HG02571 (cell line): Measurements from ENCODE around the gene PEG3.
"Not testable (repeated sequence)": the region's sequence is repeated elsewhere in the genome, so short reads cannot be mapped to it uniquely, and the experiment has no call there.

ENCODE experiments used
- ATAC-seq: cut with Tn5 transposase; IDR thresholded peaks from one replicate; pipeline ENCODE4 v1.9.1; 2021; ENCODE audit warnings: mild to moderate bottlenecking, moderate library complexity; ENCODE audit not compliant: unreplicated experiment

The PEG3 gene

DNA sequence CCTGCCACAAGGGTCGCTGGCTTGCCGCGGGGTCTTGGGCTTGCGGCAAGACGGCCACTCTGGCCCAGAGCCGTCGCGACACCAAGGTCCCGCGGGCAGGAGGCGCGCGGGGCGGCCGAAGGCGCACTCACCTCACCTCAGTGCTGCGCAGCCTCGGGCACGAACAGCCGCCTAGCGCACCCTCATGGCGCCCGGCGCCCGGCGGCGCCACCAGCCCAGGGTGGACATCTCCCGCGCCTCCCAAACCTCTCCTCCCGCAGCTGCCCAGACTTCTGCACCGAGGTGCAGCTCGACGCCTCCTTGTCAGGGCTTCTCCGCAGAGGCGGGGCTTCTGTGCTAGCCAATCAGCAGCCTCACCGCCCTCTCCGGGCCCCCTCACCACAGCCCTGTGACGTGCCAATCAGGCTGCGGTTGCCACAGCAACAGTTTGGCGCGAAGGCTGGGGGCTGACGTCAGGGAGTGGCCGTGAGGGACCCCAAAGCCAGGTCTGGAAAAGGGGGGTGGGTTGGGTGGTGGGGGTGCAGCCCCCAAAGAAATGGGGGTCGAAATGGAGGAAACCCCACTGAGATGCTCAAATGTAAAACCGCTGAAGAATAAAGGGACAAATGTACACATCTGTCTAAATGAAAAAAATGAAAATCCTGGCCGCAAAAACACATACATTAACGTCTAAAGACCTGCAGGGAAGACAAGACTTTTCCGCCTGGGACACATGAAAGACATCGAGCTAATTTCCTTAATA, at the start of gene PEG3, which contains the start of gene ZIM2:
Gene PEG3 (minus strand): TSS at position 276 of the 742 bp plus-strand sequence. CDS start 16,071 bp downstream, outside the sequence.
Gene ZIM2 (minus strand): TSS at position 276 of the 742 bp plus-strand sequence. CDS start 16,449 bp downstream, outside the sequence.
- ATAC-seq, result no peak

DNA sequence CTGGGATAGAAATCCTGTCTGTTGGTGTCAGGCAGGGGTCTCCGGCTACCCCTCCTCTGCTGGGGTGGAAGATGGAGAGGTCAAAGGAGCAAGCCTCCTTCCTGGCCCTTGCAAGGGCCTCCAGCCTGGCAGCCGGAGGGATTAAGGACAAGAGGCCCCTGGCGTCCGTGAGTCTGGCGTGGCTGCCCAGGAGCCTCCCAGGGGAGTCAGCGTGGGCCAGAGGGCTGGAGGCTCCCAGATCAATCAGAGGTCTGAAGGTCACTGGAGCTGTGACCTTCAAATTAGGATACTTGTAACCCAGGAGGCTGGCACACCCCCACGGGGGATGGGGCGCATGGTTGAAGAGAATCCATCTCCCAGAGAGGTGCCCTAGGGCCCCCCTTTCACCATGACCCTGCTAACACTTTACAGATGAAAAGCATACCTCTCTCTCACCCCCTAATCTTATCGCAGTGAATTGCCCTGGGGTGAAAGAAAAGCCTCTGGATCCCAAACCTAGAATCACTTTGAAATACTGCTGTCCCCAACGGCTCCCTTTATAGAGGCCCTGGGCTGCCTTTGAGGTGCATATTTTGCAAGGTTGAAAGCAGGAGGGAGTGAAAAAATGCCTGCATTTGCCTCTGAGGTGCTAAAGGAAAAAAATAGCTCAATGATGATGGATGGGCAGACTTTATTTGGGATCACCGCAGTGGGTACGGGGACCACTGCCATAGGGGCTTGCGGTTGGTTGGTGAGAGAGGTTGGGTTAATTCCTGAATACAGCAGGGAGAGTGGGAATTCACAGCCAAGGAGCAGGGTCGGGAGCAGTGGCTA, 44.9 kb upstream of the PEG3 start:
- ATAC-seq, result no peak

DNA sequence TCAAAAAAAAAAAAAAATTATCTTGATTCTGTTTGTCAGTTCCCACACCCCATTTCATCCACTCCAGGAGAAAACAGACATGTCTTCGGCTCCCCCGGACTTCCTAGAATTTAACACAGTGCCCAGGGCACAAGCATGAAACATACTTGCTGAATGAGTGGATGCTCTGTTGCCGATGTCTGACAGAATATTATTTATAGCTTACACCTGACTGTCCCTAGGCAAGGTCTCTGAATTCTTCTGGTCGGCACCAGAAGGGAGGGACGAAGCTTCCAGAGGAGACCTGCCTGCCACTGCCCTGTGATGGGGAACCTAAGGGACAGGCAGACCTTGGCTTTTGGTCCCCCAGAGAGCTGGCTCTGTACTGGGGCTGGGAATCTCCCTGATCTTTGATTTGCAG, 43.9 kb upstream of the PEG3 start:
- no peak for ATAC-seq

DNA sequence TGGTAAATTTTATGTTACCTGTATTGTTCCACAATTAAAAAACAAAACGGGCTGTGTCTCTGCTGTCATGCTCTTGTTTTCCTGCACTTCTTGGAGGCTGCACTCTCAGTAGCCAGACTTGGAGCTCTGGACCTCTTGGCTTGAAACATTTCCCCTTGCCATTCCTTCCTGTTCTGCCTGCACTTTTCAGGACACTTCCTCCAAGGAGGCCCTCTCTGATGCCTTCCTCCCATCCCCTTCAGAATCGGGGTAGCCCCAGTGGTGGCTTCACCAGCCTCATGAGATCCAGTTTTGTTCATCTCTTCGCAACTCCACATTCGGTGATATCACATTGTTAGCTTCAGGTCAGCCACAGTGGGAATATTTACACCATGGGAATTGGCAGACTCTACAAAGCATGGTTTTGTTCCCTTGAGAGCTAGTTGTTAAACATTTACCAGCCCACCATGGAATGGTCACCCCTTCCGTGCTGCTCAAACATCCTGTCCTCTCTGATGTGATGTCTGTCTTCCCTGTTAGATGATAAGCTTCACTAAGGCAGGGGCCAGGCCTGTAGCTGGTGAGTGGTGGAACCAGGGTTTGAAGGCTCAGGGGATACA, 40.2 kb upstream of the PEG3 start:
- ATAC-seq, result no peak

DNA sequence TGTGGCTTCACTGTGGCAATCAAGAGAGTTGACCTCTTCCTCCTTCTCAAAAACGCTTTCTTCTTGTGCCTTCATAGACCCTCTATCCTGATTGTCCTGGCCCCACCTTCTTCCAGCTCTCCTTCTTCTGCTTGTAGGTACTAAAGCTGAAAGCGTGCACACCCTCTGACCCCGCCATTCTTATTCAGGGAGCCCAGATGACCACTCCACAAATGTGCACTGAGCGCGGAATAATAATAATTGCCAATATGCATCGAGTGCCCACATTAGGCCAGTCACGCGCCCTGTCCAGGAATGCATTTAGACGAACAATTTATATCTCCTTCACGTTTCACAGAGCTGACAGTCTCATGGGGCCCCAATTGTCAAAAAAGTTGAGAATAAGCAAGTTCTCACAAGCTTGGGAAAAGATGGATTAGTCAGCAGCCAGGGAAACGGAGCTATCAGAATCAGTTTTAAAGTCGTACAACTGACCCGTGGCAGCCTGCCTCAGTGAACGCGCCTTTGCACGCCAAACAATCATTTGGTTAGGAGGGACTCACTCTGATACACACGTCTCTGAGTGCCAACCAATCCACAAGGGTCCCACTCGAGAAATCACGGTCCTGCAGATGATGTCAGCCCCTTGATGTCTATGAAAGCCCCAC, 36.7 kb upstream of the PEG3 start:
- no peak for ATAC-seq

DNA sequence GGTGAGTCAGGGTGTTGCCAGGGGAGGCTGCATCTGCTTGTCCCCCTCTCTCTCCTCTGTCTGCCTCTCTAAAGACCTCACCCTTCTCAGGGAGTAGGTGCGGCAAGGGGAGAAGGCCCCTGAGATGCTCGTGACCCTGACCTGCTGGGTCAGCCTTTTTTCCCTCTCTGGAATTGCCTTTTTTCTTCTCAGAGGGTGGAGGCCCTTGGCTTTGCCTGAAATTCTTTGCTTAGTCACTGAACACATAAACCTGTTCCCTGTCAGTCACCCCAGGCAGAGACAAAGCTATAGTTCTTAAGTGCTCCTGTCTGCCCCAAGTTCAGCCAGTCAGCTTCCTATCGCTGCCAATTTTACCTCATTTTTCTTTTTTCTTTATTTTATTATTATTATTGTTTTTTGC, 35.2 kb upstream of the PEG3 start:
- no peak for ATAC-seq

DNA sequence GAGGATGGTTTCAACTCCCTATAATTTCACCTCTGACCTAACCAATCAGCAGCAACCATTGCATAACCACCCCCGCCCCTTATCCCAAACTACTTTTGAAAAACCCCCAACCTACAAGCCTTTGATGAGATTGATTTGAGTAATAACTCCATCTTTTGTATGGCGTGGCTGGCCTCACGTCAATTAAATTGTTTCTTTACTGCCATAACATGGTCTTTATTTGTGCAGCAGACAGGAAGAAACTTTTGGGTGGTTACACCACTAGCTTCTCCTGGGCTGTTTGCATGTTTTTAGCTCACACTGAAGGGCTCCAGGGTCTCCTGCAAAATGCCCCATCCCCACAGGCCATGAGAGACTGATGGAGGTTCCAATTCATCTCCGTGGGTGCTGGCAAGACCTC, 34.0 kb upstream of the PEG3 start:
- no peak for ATAC-seq

DNA sequence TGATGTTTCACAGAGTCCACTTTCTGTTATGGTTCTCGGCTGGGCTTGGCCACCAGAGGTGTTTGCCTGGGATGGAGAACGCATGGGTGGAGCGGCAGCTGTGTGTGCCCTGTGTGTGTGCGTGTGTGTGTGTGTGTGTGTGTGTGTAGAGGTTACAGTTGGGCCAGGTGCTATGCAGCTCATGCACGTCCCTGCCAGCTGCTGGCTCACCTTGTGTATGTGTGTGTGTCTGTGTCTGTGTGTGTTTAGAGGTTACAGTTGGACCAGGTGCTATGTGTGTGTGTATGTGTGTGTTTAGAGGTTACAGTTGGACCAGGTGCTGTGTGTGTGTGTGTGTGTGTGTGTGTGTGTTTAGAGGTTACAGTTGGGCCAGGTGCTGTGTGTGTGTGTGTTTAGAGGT, 33.0 kb upstream of the PEG3 start:
- ATAC-seq, result no peak

DNA sequence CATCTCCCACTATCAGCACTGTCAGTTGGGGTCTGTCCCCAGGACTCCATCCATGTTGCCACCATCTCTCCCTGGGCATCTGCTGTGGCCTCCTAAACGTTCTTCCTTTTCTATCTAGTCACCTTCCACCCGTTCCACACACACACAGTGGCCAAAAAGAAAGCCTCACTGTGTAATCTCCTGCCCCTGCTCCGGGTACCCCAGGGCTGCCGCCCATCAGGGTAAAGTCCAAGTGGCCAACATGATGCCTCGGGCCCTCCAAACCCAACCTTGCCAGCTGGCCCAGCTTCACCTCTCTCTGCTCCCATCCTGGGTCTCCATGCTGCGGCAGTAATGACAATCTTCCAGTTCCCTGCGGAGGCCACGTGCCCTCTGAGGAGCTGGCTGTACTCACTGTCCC, 29.4 kb upstream of the PEG3 start:
- ATAC-seq, result no peak

DNA sequence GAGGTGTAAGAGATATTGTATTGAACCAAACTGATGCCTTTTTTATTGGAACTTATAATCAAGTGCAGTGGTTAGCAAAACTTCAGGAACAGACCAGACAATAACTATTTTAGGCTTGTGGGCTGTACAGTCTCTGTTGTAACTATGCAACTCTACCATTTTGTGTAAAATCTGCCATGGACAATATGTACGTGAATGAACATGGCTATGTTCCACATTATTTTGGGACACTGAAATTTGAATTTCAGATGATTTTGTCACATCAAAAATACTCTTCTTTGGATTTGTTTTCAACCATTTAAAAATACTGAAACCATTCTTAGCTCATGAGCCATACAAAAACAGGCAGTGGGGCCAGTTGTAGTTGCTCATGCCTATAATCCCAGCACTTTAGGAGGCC, 27.9 kb upstream of the PEG3 start:
- ATAC-seq, result no peak

DNA sequence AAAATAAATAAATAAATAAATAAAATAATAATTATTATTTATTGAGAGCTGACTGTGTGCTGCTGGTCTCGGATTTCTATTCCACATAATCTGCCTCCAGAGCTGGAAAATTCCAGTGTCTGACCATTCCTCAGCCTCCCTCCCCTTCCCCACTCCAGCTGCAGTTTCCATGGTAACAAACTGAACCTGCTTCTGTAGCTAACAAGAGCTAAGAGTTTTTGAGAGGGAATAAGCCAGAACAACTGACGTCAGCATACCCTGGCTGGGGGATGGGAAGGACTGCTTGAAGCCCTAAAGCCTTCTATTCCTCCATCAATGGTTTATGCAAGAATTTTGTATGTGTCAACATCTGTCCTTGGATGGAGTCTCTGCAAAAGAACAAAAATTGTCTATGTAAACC, 26.0 kb upstream of the PEG3 start:
- ATAC-seq, result no peak

DNA sequence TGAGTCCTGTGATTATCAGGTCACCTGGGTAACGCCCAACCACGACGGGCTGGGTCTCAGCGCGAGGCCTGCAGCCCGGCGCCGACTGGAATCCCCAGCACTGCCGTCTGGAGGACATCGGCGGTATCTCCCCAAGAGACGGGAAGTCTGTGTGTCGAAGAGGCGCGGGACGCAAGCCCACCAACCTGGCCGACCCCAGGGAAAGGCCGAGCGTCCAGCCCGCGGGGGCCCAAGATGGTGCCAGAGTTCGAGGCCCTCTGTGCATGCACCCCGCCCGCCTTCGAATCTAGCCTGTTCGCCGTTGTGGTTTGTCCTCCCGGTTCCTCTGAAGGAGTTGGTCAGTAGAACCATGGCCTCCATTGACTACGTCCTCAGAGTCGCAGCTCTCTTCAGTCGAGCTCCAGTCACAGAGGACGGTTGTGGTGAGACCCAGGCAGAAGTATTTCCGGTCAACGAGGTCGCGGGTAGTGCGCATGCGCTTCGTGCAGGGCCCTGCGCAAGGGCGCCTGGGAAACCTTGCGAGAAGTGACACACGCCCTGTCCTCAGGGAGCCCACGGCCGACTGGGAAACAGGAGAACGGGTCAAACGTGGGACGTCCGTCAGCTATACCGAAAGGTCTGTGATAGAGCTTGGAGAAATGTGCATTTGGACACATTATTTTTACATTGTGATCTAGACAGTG, 24.1 kb upstream of the PEG3 start:
- ATAC-seq, result no peak

DNA sequence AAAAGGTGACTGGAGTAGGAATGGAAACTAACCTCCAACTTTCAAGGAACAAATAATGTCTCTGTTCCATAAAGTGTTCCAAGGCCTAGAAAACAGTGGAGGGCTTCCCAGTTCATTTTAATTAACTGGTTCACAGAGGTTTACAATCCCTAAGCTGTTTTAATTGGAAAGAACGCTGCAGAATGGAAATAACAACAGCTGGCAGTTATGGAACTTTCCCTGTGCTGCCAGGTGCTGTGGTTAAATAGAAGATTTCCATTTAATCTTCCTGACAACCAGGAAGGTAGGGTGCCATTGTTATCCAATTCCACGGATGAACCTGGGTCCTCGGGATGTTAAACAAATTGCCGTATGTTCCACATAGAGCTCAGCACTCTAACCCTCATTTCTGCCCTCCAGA, 22.2 kb upstream of the PEG3 start:
- no peak for ATAC-seq

DNA sequence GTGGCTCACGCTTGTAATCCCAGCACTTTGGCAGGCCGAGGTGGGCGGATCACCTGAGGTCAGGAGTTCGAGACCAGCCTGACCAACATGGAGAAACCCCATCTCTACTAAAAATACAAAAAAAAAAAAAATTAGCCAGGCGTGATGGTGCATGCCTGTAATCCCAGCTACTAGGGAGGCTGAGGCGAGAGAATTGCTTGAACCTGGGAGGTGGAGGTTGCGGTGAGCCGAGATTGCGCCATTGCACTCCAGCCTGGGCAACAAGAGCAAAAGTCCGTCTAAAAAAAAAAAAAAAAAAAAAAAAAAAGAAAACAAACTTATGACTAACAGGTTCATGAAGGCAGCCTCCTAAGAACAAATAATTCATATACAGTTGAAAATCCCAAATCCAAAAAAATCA, 19.9 kb upstream of the PEG3 start:
- ATAC-seq, result not testable (repeated sequence)

DNA sequence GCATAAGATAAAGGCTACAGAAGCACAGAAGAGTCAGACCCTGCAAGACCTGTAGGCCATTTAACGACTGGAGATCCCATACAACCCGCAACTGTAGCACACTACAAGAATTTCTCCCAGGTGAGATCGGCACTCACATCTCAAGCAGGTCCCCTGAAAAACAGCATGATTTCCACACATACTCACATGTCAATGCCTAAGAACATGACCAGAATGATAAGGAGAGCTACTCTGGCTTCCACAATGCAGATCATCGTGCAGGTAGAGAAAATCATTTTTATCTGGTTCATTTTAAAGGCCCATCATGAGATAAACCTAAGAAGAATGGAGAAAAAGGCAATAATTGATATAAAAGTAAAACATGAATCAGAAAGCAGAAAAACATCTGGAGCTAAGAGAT, 17.5 kb upstream of the PEG3 start:
- no peak for ATAC-seq

DNA sequence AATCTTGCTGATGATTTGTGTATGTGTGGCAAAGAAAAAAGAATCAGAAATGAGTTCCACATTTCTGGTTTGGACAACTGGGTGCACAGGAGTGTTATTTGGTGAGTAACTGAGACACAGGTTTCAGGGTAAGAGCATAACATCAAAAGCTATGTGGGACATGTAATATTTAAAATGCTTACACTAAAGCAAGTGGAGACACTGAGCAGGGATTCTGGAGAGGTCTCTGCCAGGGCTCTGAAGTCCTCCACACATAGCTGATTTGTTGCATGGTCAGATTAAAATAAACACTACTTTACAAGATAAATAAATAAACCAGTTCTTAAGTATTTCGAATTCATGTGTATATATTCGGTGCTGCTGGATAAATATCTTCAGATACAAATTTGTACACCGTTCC, 16.3 kb upstream of the PEG3 start:
- no peak for ATAC-seq

DNA sequence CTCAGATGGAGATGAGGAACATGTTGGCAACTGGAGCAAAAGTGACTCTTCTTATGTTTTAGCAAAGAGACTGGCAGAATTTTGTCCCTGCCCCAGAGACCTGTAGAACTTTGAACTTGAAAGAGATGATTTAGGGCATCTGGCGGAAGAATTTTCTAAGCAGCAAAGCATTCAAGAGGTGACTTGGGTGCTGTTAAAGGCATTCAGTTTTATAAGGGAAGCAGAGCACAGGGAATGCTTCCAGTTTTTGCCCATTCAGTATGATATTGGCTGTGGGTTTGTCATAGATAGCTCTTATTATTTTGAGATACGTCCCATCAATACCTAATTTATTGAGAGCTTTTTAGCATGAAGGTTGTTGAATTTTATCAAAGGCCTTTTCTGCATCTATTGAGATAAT, 11.8 kb upstream of the PEG3 start:
- not testable (repeated sequence) for ATAC-seq

DNA sequence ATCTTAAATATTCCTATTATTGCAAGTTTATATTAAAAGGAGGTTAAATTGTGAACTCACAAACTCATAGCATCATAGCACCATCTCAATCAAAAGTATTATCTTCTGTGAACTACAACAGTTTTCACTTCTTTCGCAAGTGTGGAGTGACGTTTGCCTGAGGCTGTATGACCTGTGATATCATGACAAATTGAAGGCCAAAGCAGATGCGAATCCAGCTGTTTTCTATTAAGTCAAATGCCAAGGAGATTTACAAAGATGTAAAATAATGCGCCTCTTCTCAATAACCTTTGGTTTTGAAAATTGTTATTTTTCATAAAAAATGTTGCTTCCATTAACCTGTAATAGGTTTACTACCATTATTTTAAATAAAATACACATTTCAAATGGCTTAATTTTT, 7.6 kb upstream of the PEG3 start:
- no peak for ATAC-seq

DNA sequence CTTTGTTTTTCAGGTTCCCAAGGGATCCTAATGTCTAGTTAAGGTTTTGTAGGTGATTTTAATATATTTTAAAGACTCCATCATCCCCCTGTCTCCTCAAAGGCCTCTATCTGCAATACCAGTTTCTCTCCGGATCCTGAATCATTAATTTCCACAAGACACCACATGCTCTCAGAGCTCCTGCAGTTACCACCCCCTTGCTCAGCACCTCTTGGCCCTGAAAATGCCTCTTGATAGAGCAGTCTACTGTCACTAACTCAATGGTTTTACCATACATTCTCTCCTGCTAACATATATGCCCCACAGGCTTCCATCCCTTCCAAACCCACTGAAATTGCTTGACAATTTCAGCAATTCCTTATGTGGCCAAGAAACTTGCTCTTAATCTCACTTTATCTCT, 1.9 kb upstream of the PEG3 start:
- ATAC-seq, result no peak

DNA sequence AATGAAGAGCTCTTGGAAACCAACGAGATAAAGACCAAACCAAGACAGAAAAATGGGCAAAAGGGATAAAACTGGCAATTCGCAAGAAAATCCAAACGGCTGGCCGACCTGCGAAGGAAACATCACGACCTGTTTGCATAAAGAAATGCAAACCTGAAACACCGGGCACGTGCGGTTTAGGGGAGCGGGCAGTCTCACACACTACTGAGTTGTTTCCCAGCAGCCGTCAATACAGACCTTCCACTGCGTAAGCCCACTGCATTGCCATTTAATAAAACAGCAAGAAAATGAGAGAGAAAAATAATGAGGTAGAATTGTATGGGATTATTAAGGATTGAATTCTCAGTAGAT, 642 bp upstream of the PEG3 start:
- ATAC-seq, result no peak
